HG02798 (cell line): ENCODE measurements around the gene ABHD17B.
"Not testable (repeated sequence)": the region's sequence is repeated elsewhere in the genome, so short reads cannot be mapped to it uniquely, and the experiment has no call there.

Source experiments
- ATAC-seq: cut with Tn5 transposase; IDR thresholded peaks from one replicate; pipeline ENCODE4 v1.9.1; 2021; ENCODE audit warnings: mild to moderate bottlenecking; ENCODE audit not compliant: unreplicated experiment, poor library complexity

ABHD17B gene

GRCh38 chr9:71911061-71911907, at the start of gene ABHD17B, which contains the start of gene C9orf85:
Gene ABHD17B (minus strand): TSS chr9:71911193. CDS start chr9:71875080, 36,113 bp downstream.
Gene C9orf85 (plus strand): TSS chr9:71911639. CDS start chr9:71911735, 96 bp downstream.
- peak; percentile 96 for ATAC-seq

DNA sequence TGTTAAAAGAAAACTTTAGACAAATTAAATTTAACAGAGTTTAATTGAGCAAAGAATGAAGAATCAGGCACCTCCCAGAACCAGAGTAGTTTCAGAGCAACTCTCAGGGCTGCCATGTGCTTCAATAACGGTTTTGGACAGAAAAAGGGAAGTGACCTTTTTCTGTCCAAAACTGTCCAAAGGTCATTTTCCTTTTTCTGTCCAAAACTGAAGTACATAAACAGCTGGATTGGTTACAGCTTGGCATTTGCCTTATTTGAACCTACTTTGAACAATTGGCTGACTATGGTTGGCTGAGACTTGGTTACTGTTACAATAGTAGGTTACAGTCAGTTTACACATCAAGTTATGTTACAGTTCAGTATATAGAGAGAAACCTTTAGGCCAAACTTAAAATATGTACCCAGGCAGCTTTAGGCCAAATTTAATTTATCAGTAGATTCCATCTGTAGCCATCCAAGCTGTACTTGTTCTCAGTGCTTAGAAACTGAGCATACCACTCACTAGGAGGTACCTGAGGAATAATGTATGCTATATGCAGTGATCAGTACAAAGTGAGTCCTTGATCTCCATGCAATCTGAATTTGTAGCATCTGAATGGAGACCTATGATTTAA, 44.4 kb upstream of the ABHD17B start:
- peak; percentile 86 for ATAC-seq

DNA sequence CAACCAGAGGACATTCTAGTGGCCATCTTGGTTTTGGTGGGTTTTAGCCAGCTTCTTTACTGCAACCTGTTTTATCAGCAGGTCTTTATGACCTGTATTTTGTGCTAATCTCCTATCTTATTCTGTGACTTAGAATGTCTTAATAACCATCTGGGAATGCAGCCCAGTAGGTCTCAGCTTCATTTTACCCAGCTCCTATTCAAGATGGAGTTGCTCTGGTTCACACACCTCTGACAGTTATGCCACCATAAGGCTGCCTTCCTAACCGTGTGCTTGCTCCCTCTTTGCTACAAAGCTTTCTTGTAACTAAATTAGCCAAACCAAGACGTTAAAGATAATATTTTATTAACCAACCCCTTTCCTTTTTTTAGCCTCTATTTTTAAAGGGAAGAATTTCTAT, 43.7 kb upstream of the ABHD17B start:
- not testable (repeated sequence) for ATAC-seq

DNA sequence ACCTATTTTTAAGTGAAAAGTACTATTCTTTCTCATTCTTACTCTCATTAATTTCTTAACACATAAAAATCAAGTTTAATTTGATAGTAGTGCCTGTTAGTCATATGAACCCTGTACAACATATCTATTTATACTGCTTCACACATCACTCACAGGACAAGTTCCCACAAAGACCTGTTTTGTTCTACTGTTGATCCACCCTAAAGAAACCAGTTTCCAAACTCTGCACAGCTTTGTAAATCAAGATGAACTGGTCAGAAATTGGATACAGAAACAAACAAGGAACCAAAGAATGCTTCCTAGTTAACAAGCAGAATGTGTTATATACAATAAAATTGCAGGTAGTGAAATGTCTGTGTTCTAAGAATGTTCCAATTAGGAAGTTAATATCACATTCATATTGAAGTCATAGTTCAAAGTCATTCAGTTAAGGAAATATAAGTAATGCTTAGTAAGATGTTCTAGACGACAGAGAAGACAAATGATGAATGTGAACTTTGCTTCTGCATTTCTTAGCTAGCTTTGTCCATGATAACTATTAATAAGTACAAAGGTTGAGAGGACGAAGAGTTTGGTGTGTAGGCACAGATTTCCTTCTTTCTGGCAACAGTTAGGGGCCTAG, 33.9 kb upstream of the ABHD17B start:
- ATAC-seq = no peak

DNA sequence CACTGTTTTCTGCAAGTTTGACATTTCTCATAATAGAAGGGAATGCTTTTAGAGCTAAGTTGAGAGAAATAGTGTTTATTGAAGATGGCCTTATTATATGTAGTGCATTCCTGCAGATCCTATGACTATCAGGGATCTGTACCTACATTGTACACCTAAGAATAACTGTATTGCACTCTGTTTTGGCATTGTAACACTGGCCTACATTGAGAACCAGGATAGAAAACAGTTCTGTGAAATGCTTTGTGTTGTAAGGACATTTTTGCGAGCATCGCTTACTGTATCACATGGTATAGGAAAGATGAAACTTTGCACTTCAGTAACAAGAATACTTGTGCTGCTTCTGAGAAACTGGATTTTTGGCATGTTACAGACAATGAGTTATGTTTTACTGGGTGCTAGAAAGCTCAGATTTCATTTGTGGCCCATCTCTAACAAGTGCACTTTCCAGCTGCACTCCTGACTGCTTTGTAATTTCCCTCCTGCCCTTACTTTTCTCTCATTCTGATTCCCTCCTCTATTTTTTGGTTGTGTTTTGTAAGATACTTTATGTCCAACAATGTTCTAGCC, 31.1 kb upstream of the ABHD17B start:
- no peak for ATAC-seq

- no peak for ATAC-seq
Measured at GRCh38 chr9:71941060-71941568, 30.1 kb upstream of the ABHD17B start.

- ATAC-seq = no peak
Measured at GRCh38 chr9:71937898-71938297, 26.9 kb upstream of the ABHD17B start.

DNA sequence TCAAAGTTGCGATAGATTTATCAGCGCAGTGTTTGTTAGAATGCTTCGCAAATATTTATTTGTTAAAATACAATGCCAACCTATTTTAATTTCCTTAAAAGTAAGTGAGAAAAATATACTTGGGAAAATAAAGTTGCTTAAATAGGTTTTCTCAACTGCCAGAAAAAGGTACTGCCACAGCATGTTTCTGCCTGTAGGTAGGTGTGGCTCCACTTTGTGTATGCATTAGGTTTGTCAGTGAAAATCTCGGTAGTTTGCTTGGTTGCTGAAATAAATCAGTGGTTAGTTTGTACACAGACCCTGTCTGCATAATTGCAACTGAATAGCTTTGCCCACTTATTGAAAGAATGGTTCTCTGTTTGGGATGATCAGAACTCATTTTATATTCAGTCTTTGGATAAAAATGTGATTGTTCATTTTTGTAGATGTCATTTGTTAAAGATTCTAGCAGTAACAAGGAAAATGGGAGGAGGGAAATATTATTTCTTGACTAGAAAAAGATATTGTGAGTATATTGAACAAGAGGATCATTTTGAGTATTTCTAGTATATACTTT, 26.2 kb upstream of the ABHD17B start:
- ATAC-seq = no peak

DNA sequence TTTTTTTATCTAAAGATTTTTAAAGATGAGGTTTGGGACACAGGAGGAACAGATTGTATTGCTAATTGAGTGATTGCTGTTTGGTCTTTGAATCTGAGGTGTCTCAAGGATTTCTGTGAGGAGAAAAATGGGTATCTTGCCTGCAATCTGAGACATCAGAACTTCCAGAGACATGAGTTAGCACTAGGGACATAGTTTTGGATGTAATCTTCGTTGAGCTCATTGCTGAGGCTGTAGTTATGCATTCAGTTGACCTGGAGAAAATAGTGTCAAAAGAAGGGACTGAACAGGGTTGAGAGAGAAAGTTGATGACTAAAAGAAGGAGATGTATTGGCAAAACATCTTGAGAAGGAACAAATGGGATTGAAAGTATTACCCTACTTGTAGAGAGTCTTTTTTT, 25.1 kb upstream of the ABHD17B start:
- no peak for ATAC-seq

GRCh38 chr9:71931166-71931565, 20.2 kb upstream of the ABHD17B start:
- ATAC-seq = no peak

DNA sequence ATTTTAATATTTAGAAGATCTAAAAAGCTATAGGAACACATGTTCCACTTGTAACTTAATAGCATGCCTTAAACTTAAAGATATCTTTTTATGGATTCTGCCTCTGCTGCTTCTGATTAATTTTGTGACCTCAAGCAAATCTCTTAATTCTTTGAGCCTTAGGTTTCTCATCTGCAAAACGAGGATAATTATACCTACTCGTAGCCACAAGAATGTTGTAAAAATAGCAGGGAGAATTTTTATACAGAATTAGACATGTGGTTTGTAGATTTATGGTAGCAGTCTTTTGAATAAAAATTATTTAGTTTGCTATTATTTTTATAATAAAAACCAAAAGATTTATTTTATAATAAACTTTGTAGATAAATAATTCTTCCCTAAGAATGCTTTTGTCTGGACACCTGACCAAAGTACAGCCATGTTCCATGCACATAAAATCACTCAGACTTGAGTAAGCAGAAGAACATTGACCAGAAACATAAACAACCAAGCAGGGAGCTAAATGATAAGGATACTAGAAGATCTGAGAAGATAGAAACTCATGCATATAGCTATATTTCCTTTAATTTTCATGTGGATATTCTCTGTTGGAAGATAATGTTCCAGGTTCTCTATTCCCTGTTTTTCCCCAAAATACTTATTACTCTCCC, 18.9 kb upstream of the ABHD17B start:
- no peak for ATAC-seq

DNA sequence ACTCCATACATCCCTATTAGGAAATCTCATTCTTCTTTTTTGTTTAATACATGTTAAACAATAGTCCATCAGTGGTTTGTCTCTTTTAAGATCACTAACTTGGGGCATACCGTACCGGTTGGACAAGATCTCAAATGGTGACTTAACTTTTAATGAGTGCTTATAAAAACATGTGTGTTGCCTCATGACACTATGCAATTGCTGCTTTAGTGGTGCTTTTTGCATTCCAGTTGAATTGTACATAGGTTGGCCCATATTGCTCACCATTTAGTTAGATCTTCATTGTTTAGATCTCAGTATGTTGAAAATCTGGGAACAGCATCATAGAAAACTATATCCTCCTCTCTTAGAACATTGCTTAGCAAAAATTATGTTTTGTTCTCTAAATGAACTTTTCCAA, 18.2 kb upstream of the ABHD17B start:
- ATAC-seq = no peak

DNA sequence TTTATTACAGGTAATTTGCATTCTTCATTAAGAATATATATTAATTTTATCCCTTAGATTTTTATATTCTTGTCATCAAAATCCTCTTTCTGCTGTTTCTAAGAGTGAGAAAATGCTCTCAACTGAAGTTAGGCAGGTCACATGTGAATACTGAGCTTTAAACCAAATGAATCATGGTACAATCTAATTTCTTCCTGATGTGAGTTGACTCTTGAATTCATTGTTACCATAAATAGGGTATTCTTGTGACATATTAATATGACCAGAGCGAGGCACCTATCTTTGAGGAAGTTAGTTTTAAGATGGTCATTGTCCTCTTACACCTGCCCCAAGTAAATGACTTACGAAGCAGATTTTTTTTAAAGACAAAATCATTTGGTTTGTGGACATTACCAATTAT, 17.8 kb upstream of the ABHD17B start:
- ATAC-seq = no peak

DNA sequence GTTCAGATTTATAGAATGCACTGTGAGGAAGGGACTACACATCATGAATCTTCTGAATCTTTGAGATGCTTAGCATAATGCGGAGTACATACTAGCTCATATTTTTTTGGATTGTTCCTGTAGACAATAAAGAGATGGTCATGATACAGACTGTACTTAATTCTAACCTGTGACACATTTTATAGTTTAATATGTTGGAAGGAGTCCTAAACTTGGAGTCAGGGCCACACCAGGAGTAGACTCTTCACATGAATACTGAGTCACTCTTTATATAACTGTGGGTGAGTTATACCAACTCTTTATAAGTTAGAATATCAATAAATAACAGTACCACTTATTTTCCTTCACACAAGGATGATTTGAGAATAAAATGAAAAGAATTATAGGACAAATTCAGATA, 17.4 kb upstream of the ABHD17B start:
- no peak for ATAC-seq

- ATAC-seq = no peak
Measured at GRCh38 chr9:71925834-71926233, 14.8 kb upstream of the ABHD17B start.

DNA sequence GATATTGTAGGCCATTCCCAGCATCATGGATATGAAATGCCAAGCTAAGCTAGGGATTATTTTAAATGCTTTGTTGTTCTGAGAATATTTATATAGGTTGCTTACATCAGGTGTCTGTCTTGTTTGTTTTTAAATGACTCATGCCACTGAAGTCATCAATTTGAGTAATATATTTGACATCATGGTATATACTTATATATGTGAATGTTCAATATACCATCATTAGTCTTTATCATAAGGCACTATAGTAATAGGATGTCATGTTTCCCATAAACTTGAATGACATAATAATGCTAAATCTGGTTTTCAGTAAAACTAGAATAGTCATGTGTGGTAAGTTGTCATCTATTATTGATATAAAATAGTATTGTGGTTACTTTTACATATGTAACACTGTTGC, 13.6 kb upstream of the ABHD17B start:
- no peak for ATAC-seq

GRCh38 chr9:71921190-71921814, 10.3 kb upstream of the ABHD17B start:
- no peak for ATAC-seq

GRCh38 chr9:71920456-71921189, 9.6 kb upstream of the ABHD17B start:
- ATAC-seq = no peak

DNA sequence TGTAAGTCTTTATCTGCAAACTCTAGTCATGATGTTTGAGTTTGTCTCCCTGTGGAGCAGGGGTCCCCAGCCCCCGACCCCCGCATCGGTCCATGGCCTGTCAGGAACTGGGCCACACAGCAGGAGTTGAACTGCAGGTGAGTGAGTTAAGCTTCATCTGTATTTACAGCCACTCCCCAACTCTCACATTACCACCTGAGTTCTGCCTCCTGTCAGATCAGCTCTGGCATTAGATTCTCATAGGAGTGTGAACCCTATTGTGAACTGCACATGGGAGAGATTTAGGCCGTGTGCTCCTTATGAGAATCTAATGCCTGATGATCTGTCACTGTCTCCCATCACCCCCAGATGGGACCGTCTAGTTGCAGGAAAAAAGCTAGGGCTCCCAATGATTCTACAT, 7.4 kb upstream of the ABHD17B start:
- no peak for ATAC-seq
